Measurements from ENCODE around the gene CAVIN1.

- TF ChIP-seq CTCF (IDR thresholded peaks at IDR 0.05; ENCODE audit: low read length), result no peak
- no peak for TF ChIP-seq EZH2 (optimal IDR thresholded peaks at IDR 0.05; ENCODE audit: low read depth, low read length)
Measured at GRCh38 chr17:42399121-42399520, 23.9 kb downstream of the CAVIN1 start.
